Right atrium auricular region (tissue), 2 donors: ENCODE data around the gene BBLN. TPM values are rescaled to one million over a fixed set of nuclear protein-coding genes. Genes with fewer than 3 reads are reported as not detected.

Experiments
- DNase-seq: peaks from one replicate; pipeline ENCODE4 v3.0.0-alpha.2; 2019; ENCODE audit warnings: low spot score
- H3K27ac ChIP-seq, 2 donors: fragments of 200-600 bp; sonication (generic); 1 replicate in 1 of 2; 2 replicates in 1 of 2; pipeline ENCODE4 v1.5.1; 2016 to 2019
- H3K27me3 ChIP-seq, 2 donors: fragments of 200-600 bp; sonication (generic); one replicate each; pipeline versions ENCODE4 v1.5.1 to v1.6.0; 2017 to 2019
- H3K36me3 ChIP-seq: fragments of 200-600 bp; sonication (generic); one replicate; pipeline ENCODE4 v1.5.1; 2016
- H3K4me1 ChIP-seq, 2 donors: fragments of 200-600 bp; sonication (generic); one replicate each; pipeline versions ENCODE4 v1.5.1 to v1.6.0; 2017 to 2019
- H3K4me3 ChIP-seq, 2 donors: fragments of 200-600 bp; sonication (generic); 1 replicate in 1 of 2; 2 replicates in 1 of 2; pipeline ENCODE4 v1.5.1; 2017 to 2019; ENCODE audit warnings: mild to moderate bottlenecking in 1 of 2, moderate library complexity in 1 of 2
- H3K9me3 ChIP-seq, 2 donors: fragments of 200-600 bp; sonication (generic); one replicate each; pipeline ENCODE4 v1.5.1; 2019
- CTCF ChIP-seq, 2 donors: fragments of 200-600 bp; sonication (generic); IDR thresholded peaks; one replicate each; pipeline ENCODE4 v1.5.1; 2019; ENCODE audit warnings: antibody characterized with exemption in 2 of 2
- total RNA-seq, 2 donors: library from RNA; depleted of rRNA; stranded (reverse); fragments of >200 nt; gene quantifications; one replicate each; pipeline ENCODE4 v1.1.0, GENCODE V29; 2016

Gene BBLN
- total RNA-seq, 2 donors from 2014 or later: 219 to 362 TPM

DNA sequence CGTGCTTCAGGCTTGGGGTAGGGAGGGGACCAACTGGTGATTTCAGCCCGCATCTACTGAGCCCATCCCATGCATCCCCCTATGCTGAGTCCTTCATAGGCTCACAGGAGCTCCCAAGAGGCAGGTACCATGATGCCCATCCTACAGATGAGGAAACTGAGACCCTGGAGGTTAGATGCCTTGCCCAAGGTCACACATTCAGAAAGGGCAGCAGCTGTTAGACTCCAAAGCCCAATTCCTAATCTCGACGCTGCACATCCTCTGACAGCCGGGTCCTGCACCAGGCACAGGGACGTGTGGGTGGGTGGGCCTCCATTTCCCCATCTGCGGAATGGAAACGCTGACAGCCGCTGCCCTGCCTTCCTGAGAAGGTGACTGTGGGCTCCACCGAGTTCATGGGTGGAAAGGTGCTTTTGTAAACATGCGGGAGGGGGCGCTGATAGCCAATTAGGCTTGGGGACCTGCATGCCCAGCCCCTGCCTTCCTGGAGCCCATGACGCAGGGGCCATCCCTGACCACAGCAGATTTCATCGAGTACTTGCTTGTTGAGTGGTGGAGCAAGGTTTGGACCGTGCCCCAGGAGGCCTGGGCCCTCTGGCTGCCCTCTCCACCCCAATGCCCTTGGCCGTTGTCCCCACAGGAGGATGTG is 45.4 kb downstream of the BBLN start:
- Histone ChIP-seq H3K27me3 (no peaks in the 10 kb centered on the region), H3K9me3 (no peaks in the 10 kb centered on the region), H3K4me3 (no peak overlapping the region), H3K36me3 (no peaks in the 10 kb centered on the region), H3K4me1 (peaks cover 0 to 18% of the 10 kb centered on the region in 2 donors), H3K27ac (no peak overlapping the region)
- TF ChIP-seq CTCF (IDR thresholded peaks at IDR 0.05): no peak
- DNase-seq: no peak

- Histone ChIP-seq H3K4me3 (no peak overlapping the region), H3K9me3 (no peaks in the 10 kb centered on the region), H3K4me1 (peaks cover 0 to 18% of the 10 kb centered on the region in 2 donors), H3K36me3 (no peaks in the 10 kb centered on the region), H3K27me3 (no peaks in the 10 kb centered on the region), H3K27ac (no peak overlapping the region)
- no peak for DNase-seq
- TF ChIP-seq CTCF (IDR thresholded peaks at IDR 0.05): no peak
These were observed 46.4 kb downstream of the BBLN start for GRCh38 chr9:128206484-128206883.

DNA sequence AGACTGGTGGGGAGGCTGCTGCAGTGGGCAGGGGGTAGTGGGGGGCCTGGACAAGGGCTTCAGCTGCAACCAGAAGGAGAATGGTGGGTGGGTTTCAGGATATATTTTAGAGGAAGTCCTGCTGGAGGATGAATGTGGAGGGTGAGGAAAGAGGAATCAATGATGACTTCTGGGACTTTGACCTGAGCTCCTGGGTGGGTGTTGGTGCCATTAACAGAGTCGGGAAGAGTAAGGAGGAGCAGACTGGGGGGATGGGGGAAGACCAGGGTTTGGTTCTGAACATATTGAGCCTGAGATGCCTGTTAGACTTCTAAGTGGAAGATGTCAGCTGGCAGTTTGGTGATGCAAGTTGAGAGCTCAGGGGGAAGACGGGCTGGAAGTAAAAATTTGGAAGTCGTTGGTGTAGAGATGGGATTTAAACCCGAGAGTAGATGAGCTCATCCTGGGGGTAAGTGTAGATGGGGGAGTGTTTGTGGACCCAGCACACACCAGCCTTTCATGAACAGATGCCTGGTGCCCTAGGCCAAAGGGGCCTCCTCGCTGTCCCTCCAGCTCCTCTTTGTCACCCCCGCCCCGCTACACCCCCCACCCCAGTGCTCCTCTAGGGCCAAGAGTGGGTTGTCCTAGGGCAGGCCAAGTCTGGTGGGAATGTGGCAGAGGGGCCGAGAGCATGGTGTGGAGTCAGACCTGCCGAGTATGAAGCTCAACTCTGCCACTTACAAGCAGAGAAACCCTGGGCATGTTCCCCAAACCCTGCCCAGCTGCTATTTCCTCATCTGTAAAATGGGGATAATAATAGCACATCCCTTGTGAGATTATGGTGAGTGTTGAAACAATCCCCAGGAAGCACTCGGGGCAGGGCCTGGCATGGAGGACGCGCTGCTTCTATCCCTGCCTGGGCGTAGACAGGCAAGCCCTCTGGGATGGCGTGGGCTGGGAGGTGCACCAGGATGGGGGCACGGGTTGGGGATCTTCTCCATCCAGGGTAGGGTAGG is 47.1 kb downstream of the BBLN start:
- H3K27me3 ChIP-seq: no peaks in the 10 kb centered on the region
- peaks cover 0 to 18% of the 10 kb centered on the region in 2 donors for H3K4me1 ChIP-seq
- no peaks in the 10 kb centered on the region for H3K36me3 ChIP-seq
- no peak for DNase-seq
- no peaks in the 10 kb centered on the region for H3K9me3 ChIP-seq
- TF ChIP-seq CTCF (IDR thresholded peaks at IDR 0.05): no peak
- H3K4me3 ChIP-seq: no peak overlapping the region
- H3K27ac ChIP-seq: no peak overlapping the region

DNA sequence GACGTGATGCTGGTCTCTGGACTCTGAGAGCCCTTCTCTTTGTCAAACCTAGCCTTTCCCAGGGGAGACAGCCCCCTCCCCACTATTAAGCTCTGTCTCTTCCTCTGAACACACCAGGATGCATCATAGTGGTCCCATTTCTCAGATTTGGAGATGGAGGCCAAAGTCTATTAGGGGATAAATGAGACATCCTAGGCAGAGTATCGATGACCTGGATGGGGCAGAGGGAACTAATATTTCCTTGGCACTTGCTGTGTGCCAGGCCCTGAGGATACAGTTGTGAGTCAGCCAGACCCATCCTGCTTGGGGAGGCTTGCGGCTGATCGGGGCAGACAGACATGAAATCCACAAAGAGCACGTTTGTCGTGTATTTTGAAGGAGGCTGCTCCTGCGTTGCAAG is 48.3 kb downstream of the BBLN start:
- H3K4me3 ChIP-seq: no peak overlapping the region
- H3K36me3 ChIP-seq: no peaks in the 10 kb centered on the region
- peaks cover 0 to 12% of the 10 kb centered on the region in 2 donors for H3K4me1 ChIP-seq
- no peaks in the 10 kb centered on the region for H3K9me3 ChIP-seq
- no peak overlapping the region for H3K27ac ChIP-seq
- DNase-seq: no peak
- TF ChIP-seq CTCF (IDR thresholded peaks at IDR 0.05): no peak
- H3K27me3 ChIP-seq: no peaks in the 10 kb centered on the region

GRCh38 chr9:128208946-128209669 is 49.0 kb downstream of the BBLN start:
- Histone ChIP-seq H3K9me3 (no peaks in the 10 kb centered on the region), H3K4me3 (no peak overlapping the region), H3K4me1 (peaks cover 0 to 5% of the 10 kb centered on the region in 2 donors), H3K36me3 (no peaks in the 10 kb centered on the region), H3K27me3 (no peaks in the 10 kb centered on the region), H3K27ac (no peak overlapping the region)
- TF ChIP-seq CTCF (IDR thresholded peaks at IDR 0.05): no peak
- DNase-seq: no peak
